KMS-11 (cell line): ENCODE results near the gene COX4I1.
"Not testable (repeated sequence)": the region's sequence is repeated elsewhere in the genome, so short reads cannot be mapped to it uniquely, and the experiment has no call there.

Experiments
- H2AFZ ChIP-seq: fragments of 200-600 bp; sonication (generic); 2 replicates; pipeline ENCODE4 v1.6.1; 2016; ENCODE audit warnings: antibody characterized with exemption, mixed run types, low read depth
- H3K27ac ChIP-seq: fragments of 200-600 bp; sonication (generic); 2 replicates; pipeline ENCODE4 v1.6.1; 2016; ENCODE audit warnings: mild to moderate bottlenecking, mixed run types
- H3K27me3 ChIP-seq: fragments of 200-600 bp; sonication (generic); 2 replicates; pipeline ENCODE4 v1.6.1; 2017; ENCODE audit warnings: mild to moderate bottlenecking, low read depth, mixed run types, moderate library complexity; ENCODE audit not compliant: insufficient read depth
- H3K36me3 ChIP-seq: fragments of 200-600 bp; sonication (generic); 2 replicates; pipeline ENCODE4 v1.6.1; 2017; ENCODE audit warnings: mild to moderate bottlenecking, mixed run types; ENCODE audit not compliant: insufficient read depth
- H3K4me1 ChIP-seq: fragments of 200-600 bp; sonication (generic); 2 replicates; pipeline ENCODE4 v1.6.1; 2016; ENCODE audit warnings: mild to moderate bottlenecking, low read depth, mixed run types; ENCODE audit not compliant: poor library complexity, severe bottlenecking
- H3K4me2 ChIP-seq: fragments of 200-600 bp; sonication (generic); 2 replicates; pipeline ENCODE4 v1.7.0; 2016; ENCODE audit warnings: mild to moderate bottlenecking, mixed run types
- H3K4me3 ChIP-seq: fragments of 200-600 bp; sonication (generic); IDR thresholded peaks from 2 replicates; pipeline ENCODE4 v1.6.1; 2017; ENCODE audit warnings: low read depth, low read length, mixed read lengths; ENCODE audit not compliant: insufficient read depth
- H3K79me2 ChIP-seq: fragments of 200-600 bp; sonication (generic); 2 replicates; pipeline ENCODE4 v1.6.1; 2016; ENCODE audit warnings: low read depth, mixed run types; ENCODE audit not compliant: insufficient read depth
- H3K9ac ChIP-seq: fragments of 200-600 bp; sonication (generic); 2 replicates; pipeline ENCODE4 v1.6.1; 2016; ENCODE audit warnings: mild to moderate bottlenecking, mixed run types
- H4K20me1 ChIP-seq: fragments of 200-600 bp; sonication (generic); 2 replicates; pipeline ENCODE4 v1.6.1; 2016; ENCODE audit warnings: mild to moderate bottlenecking, mixed run types; ENCODE audit not compliant: insufficient read depth
- TF ChIP-seq, protein P1 (sequence below): fragments of 200-600 bp; sonication (generic); conservative IDR thresholded peaks from 2 replicates; pipeline ENCODE4 v1.6.1; 2017; ENCODE audit warnings: low read depth, mild to moderate bottlenecking, antibody characterized with exemption, low read length, moderate library complexity, mixed read lengths

Gene COX4I1

DNA sequence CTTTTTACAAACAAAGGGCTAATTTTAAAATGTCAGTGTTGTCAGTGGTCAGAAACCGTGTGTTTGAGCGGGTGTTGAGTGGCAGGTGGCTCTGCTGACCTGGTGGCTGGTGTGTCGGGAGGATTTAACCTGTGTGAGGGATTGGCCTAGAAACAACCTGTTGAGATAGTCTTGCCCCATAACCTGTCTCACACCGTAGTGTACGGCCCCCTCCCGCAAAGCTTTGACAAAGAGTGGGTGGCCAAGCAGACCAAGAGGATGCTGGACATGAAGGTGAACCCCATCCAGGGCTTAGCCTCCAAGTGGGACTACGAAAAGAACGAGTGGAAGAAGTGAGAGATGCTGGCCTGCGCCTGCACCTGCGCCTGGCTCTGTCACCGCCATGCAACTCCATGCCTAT, 7.0 kb downstream of the COX4I1 start:
- Histone ChIP-seq H3K27me3 (no peaks in the 10 kb centered on the region), H3K4me1 (no peaks in the 10 kb centered on the region), H3K27ac (no peak overlapping the region), H3K4me2 (no peak overlapping the region), H4K20me1 (no peaks in the 10 kb centered on the region), H2AFZ (no peak overlapping the region), H3K9ac (no peak overlapping the region), H3K36me3 (peaks cover 8% of the 10 kb centered on the region; the same call in 1 of the 2 replicates), H3K4me3 (no peak overlapping the region), H3K79me2 (peaks cover 7% of the 10 kb centered on the region)
- TF ChIP-seq, protein P1, sequence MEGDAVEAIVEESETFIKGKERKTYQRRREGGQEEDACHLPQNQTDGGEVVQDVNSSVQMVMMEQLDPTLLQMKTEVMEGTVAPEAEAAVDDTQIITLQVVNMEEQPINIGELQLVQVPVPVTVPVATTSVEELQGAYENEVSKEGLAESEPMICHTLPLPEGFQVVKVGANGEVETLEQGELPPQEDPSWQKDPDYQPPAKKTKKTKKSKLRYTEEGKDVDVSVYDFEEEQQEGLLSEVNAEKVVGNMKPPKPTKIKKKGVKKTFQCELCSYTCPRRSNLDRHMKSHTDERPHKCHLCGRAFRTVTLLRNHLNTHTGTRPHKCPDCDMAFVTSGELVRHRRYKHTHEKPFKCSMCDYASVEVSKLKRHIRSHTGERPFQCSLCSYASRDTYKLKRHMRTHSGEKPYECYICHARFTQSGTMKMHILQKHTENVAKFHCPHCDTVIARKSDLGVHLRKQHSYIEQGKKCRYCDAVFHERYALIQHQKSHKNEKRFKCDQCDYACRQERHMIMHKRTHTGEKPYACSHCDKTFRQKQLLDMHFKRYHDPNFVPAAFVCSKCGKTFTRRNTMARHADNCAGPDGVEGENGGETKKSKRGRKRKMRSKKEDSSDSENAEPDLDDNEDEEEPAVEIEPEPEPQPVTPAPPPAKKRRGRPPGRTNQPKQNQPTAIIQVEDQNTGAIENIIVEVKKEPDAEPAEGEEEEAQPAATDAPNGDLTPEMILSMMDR = no peak

DNA sequence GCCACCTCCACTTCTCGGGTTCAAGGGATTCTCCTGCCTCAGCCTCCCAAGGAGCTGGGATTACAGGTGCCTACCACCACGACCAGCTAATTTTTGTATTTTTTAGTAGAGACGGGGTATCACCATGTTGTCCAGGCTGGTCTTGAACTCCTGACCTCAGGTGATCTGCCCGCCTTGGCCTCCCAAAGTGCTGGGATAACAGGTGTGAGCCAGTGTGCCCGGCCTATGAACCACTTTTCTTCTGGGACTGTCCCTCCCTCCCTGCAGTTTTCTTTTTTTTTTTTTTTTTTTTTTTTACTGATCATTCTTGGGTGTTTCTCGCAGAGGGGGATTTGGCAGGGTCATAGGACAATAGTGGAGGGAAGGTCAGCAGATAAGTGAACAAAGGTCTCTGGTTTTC, 7.8 kb downstream of the COX4I1 start:
- not testable (repeated sequence) for H3K36me3 ChIP-seq, H3K4me3 ChIP-seq, H3K9ac ChIP-seq, H2AFZ ChIP-seq, H3K79me2 ChIP-seq, H3K4me1 ChIP-seq, H3K27ac ChIP-seq, H3K27me3 ChIP-seq, H3K4me2 ChIP-seq, H4K20me1 ChIP-seq

DNA sequence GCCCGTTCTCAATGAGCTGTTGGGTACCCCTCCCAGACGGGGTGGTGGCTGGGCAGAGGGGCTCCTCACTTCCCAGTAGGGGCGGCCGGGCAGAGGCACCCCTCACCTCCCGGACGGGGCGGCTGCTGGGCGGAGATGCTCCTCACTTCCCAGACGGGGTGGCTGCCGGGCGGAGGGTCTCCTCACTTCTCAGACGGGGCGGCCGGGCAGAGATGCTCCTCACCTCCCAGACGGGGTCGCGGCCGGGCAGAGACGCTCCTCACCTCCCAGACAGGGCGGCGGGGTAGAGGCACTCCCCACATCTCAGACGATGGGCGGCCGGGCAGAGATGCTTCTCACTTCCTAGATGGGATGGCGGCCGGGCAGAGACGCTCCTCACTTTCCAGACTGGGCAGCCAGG, 8.6 kb downstream of the COX4I1 start:
- H3K36me3 ChIP-seq, H3K4me2 ChIP-seq, H2AFZ ChIP-seq, H3K4me3 ChIP-seq, H4K20me1 ChIP-seq, H3K27me3 ChIP-seq, H3K4me1 ChIP-seq, H3K27ac ChIP-seq, H3K79me2 ChIP-seq, H3K9ac ChIP-seq: not testable (repeated sequence)

DNA sequence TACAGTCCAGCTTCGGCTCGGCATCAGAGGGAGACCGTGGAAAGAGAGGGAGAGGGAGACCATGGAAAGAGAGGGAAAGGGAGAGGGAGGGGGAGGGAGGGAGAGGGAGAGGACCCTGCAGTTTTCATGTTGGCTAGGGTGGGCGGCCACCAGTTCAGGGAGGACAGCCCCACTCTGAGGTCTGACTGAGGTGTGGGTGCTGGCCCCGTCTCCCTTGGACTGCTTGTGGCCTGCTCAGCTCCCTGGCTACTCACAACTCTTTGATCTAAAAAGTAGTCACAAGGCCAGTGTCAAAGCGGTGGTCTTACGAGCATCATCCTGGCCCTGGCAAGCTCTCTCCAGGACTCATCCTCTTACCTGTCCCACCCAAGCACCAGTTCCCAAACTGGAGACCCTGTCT, 9.4 kb downstream of the COX4I1 start:
- no peak overlapping the region for H3K4me3 ChIP-seq
- no peaks in the 10 kb centered on the region for H4K20me1 ChIP-seq
- no peak overlapping the region for H2AFZ ChIP-seq
- H3K79me2 ChIP-seq = no peaks in the 10 kb centered on the region
- H3K27me3 ChIP-seq = peaks cover 4% of the 10 kb centered on the region; the same call in 1 of the 2 replicates
- H3K27ac ChIP-seq = no peak overlapping the region
- H3K4me1 ChIP-seq = no peaks in the 10 kb centered on the region
- no peaks in the 10 kb centered on the region; the same call in 1 of the 2 replicates for H3K36me3 ChIP-seq
- H3K4me2 ChIP-seq = no peak overlapping the region
- H3K9ac ChIP-seq = no peak overlapping the region
- TF ChIP-seq, protein P1 = no peak

DNA sequence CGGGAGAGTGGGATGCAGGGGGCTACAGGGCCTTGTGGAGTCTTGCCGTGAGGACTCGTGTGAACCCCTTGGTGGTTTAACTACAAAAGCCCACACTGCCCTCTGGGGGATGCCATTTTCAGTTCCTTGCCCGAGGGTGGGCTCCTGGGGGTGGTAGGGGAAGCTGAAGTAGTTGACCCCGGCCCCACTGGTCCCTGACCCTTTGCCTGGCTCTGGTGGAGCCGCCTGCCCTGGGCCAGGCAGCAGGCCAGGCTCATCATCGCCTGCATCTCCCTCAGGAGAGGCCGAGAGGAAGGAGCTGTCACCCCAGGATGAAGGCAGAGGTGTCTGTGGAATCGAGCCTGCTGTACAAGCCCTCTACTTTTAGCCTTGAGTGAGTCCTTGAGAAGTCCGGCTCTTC, 10.2 kb downstream of the COX4I1 start:
- H3K9ac ChIP-seq = no peak overlapping the region
- no peaks in the 10 kb centered on the region for H3K79me2 ChIP-seq
- H2AFZ ChIP-seq = no peak overlapping the region
- H4K20me1 ChIP-seq = no peaks in the 10 kb centered on the region
- TF ChIP-seq, protein P1 = no peak
- H3K4me2 ChIP-seq = no peak overlapping the region
- H3K27ac ChIP-seq = no peak overlapping the region
- no peaks in the 10 kb centered on the region for H3K4me1 ChIP-seq
- H3K27me3 ChIP-seq = peaks cover 5% of the 10 kb centered on the region; the same call in 1 of the 2 replicates
- no peaks in the 10 kb centered on the region; the same call in 1 of the 2 replicates for H3K36me3 ChIP-seq
- H3K4me3 ChIP-seq = no peak overlapping the region
